Thyroid gland (tissue), 4 donors: Measurements from ENCODE around the gene MYOG. TPM values are rescaled to one million over a fixed set of nuclear protein-coding genes. Genes with fewer than 3 reads are reported as not detected.

Source experiments
- DNase-seq, 2 donors: peaks; one replicate each; pipeline ENCODE4 v3.0.0-alpha.2; 2019
- H3K27ac ChIP-seq, 3 donors: fragments of 200-600 bp; sonication (generic); 1 replicate in 2 of 3; 2 replicates in 1 of 3; pipeline ENCODE4 v1.5.1; 2016 to 2019; ENCODE audit warnings: mild to moderate bottlenecking in 1 of 3, moderate library complexity in 1 of 3
- H3K27me3 ChIP-seq: fragments of 200-600 bp; sonication (generic); one replicate; pipeline ENCODE4 v1.5.1; 2019
- H3K36me3 ChIP-seq, 2 donors: fragments of 200-600 bp; sonication (generic); one replicate each; pipeline ENCODE4 v1.5.1; 2016 to 2019
- H3K4me1 ChIP-seq, 2 donors: fragments of 200-600 bp; sonication (generic); one replicate each; pipeline ENCODE4 v1.5.1; 2017 to 2019
- H3K4me3 ChIP-seq, 3 donors: fragments of 200-600 bp; sonication (generic); replicated peaks in 1 of 3; 1 replicate in 2 of 3; 2 replicates in 1 of 3; pipeline ENCODE4 v1.5.1; 2016; ENCODE audit warnings: mild to moderate bottlenecking in 1 of 3
- H3K9me3 ChIP-seq: fragments of 200-600 bp; sonication (generic); one replicate; pipeline ENCODE4 v1.5.1; 2017
- POLR2A ChIP-seq, 2 donors: fragments of 450-650 bp; IDR thresholded peaks; one replicate each; pipeline ENCODE4 v1.6.1; 2017; ENCODE audit warnings: antibody characterized with exemption in 2 of 2, mild to moderate bottlenecking in 2 of 2, moderate library complexity in 1 of 2
- WGBS, 2 donors: methylation state at CpG; one replicate each; pipeline ENCODE4 v1.1.5; 2017; 5-methylcytosine and 5-hydroxymethylcytosine counted together
- intact Hi-C: fragments of 100-400 bp; cut with DNase I; formaldehyde crosslinking; loops from one replicate; pipeline ENCODE4 v1.15.1; 2023
- total RNA-seq, 4 donors: library from RNA; depleted of rRNA; stranded (reverse); fragments of >200 nt; gene quantifications; one replicate each; pipeline ENCODE4 v1.2.3, GENCODE V29; 2016
- TF ChIP-seq, protein P1 (sequence below), 6 experiments: fragments of 200-600 bp in 3 of 6; fragments of 450-650 bp in 3 of 6; sonication (generic) in 3 of 6; IDR thresholded peaks; one replicate each; pipeline ENCODE4 v1.5.1; 2016 to 2019; ENCODE audit warnings: antibody characterized with exemption in 6 of 6, mild to moderate bottlenecking in 2 of 6, inconsistent platforms in 1 of 6, moderate library complexity in 1 of 6

MYOG gene
- total RNA-seq, 4 donors from 2014 or later, result not detected

DNA sequence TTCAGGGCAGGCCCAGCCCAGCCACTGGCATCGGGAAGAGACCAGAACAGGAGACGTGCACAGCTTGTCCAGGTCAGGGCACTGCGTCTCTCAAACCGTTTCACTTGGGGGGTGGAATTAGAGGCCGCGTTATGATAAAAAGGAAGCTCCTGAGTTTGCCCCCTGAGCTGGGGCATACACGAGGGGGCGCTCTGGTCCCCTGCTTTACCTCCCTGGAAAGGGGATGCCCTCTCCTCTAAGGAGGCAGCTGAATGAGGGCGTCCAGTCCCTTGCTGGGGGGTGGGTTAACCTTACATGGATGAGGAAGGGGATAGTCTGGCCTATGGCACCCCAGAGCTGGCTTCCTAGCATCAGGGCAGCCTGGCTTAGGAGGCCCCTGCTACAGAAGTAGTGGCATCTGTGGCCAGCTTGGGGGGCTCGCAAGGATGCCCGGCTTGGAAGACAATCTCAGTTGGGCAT is 2.3 kb downstream of the MYOG start:
- H3K4me3 ChIP-seq, result no peak overlapping the region
- DNase-seq, result no peak
- 82 to 85% methylated on average over 10 to 11 of the region's 11 CpGs for WGBS, 2 donors
- no peaks in the 10 kb centered on the region for H3K9me3 ChIP-seq
- H3K36me3 ChIP-seq, result no peaks in the 10 kb centered on the region
- TF ChIP-seq, protein P1, sequence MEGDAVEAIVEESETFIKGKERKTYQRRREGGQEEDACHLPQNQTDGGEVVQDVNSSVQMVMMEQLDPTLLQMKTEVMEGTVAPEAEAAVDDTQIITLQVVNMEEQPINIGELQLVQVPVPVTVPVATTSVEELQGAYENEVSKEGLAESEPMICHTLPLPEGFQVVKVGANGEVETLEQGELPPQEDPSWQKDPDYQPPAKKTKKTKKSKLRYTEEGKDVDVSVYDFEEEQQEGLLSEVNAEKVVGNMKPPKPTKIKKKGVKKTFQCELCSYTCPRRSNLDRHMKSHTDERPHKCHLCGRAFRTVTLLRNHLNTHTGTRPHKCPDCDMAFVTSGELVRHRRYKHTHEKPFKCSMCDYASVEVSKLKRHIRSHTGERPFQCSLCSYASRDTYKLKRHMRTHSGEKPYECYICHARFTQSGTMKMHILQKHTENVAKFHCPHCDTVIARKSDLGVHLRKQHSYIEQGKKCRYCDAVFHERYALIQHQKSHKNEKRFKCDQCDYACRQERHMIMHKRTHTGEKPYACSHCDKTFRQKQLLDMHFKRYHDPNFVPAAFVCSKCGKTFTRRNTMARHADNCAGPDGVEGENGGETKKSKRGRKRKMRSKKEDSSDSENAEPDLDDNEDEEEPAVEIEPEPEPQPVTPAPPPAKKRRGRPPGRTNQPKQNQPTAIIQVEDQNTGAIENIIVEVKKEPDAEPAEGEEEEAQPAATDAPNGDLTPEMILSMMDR (IDR thresholded peaks at IDR 0.05), result no peak
- H3K4me1 ChIP-seq, result no peaks in the 10 kb centered on the region
- no peak overlapping the region for H3K27ac ChIP-seq
- intact Hi-C loops, result no loop called here
- no peaks in the 10 kb centered on the region for H3K27me3 ChIP-seq

DNA sequence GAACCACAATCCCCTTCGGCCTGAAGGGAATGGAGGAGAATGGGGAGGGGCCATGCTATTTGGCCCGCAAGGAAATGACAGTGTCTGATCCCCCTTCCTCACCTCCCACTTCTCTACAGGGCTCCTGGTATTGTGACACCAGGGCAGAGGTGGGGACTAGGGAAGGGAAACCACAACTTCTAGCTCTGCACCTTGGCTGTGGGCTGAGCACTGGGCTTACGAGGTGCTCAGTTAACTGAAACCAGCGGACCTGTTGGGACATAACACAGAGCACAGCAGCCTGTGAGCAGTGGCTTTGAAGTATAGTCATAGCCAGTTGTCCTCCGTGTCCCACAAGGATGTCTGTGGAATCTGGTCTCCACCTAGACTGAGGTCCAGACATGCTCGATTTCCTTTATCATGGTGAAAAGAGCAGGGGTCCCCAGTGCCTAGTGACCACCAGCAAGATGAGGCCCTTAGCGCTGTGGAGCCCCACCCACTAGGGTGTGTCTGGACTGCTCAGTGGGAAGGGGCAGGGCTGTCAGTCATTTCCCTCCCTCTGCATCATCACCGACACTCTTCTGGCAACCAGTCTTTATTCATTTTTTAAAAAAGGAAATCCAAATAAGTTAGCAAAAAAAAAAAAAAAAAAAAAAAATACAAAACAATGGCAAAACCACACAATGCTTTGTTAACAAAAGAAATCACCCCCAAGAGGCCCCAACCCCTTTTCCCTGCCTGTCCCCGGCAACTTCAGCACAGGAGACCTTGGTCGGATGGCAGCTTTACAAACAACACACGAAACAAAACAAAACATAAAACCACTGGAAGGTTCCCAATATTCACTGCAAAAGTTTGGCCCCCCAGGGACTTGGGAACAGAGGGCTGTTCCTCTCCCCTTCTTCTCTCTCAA is 3.0 kb downstream of the MYOG start:
- Histone ChIP-seq H3K27ac (no peak overlapping the region), H3K36me3 (no peaks in the 10 kb centered on the region), H3K4me1 (no peaks in the 10 kb centered on the region), H3K9me3 (no peaks in the 10 kb centered on the region), H3K27me3 (no peaks in the 10 kb centered on the region), H3K4me3 (no peak overlapping the region)
- DNase-seq, result no peak
- 55 to 70% methylated on average over 9 to 11 of the region's 11 CpGs for WGBS, 2 donors
- intact Hi-C loops, result no loop called here
- TF ChIP-seq, protein P1 (IDR thresholded peaks at IDR 0.05), result no peak
- no peak for TF ChIP-seq POLR2A (IDR thresholded peaks at IDR 0.05)

DNA sequence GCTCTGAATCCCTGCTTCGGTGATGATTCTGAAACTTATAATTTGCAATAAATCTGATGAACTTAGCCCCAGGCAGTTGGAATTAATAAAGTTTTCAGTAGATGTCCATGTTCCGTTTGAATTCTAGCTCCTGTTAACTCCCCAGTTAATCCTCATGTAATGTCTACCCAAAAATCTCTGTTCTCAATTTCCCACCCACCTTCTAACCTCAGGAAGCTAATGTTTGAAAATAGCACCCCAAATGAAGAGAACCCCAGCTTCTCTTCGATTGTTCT is 3.6 kb downstream of the MYOG start:
- intact Hi-C loops, result no loop called here
- Histone ChIP-seq H3K27me3 (no peaks in the 10 kb centered on the region), H3K4me3 (no peak overlapping the region), H3K4me1 (no peaks in the 10 kb centered on the region), H3K36me3 (no peaks in the 10 kb centered on the region), H3K27ac (no peak overlapping the region), H3K9me3 (no peaks in the 10 kb centered on the region)
- no peak for DNase-seq
- 59 to 70% methylated on average over 3 of the region's 3 CpGs for WGBS, 2 donors
- no peak for TF ChIP-seq POLR2A (IDR thresholded peaks at IDR 0.05)
- TF ChIP-seq, protein P1 (IDR thresholded peaks at IDR 0.05), result no peak

DNA sequence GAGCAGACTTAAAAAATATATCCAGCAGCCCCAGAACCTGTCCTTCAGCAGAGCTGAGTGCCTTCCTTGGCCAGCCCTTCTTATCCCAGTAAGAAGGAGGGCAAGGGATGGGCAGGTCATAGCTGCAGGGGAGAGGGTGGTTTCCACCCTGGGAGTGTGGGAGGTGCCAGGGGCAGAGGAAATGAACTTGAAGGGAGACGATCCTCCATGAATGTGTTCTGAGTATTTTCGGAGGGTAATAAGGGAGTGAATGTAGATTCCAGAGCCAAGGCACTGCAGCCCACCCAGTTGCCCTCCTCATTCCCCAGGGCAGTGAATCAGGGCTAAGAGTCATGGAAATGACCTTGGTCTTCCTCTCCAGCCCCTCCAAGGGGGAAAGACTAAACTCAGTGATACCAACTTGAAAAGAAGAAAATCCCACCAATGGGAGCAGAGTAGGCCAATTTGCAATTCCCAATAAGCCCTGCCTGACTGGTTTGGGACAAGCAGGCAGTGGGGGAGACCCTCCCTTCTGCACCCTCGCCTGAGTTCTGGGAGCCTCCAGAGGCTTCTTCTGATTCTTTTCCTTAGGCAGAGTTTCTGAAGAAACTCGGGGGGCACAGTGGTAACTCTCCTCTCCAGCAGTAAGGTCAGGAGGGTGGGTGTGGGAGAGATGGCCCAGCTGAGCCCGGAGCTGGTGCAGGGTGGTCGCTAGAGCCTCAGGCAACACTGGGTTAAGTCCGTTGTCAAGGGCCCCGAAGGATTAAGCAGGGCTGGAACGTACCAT is 4.2 kb downstream of the MYOG start:
- H3K27me3 ChIP-seq, result no peaks in the 10 kb centered on the region
- no peaks in the 10 kb centered on the region for H3K4me1 ChIP-seq
- TF ChIP-seq, protein P1 (IDR thresholded peaks at IDR 0.05), result no peak
- no peak for TF ChIP-seq POLR2A (IDR thresholded peaks at IDR 0.05)
- intact Hi-C loops, result no loop called here
- H3K36me3 ChIP-seq, result no peaks in the 10 kb centered on the region
- 53 to 59% methylated on average over 9 of the region's 9 CpGs for WGBS, 2 donors
- no peak overlapping the region for H3K27ac ChIP-seq
- H3K4me3 ChIP-seq, result no peak overlapping the region
- H3K9me3 ChIP-seq, result no peaks in the 10 kb centered on the region
- no peak for DNase-seq

DNA sequence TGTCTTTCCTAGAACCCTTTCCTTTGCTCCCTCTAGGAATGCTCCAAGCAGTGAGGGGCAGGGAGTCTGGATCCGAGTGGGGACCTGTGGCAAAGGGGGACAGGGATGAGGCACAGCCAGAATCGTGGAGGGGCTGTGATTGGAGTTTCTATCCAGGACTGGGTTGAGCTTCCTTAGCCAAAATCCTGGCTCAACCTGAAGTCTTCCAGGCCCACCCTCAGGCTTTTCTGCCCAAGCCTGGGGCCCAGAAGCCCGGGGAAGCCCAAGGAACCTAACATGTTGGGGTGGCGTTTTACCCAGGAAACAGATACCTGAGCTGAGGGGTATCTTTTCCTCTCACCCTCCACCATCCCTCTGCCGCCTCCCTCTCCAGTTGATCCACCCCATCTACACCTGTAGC is 5.4 kb downstream of the MYOG start:
- WGBS, 2 donors, result 86 to 90% methylated on average over 5 of the region's 5 CpGs
- no peak for DNase-seq
- Histone ChIP-seq H3K4me1 (peaks cover 3 to 4% of the 10 kb centered on the region in 2 donors), H3K36me3 (no peaks in the 10 kb centered on the region), H3K27me3 (no peaks in the 10 kb centered on the region), H3K9me3 (no peaks in the 10 kb centered on the region), H3K4me3 (no peak overlapping the region), H3K27ac (no peak overlapping the region)
- intact Hi-C loops, result no loop called here
- TF ChIP-seq, protein P1 (IDR thresholded peaks at IDR 0.05), result no peak
- no peak for TF ChIP-seq POLR2A (IDR thresholded peaks at IDR 0.05)
